ENCODE results near the gene HAPLN1.

Gene HAPLN1

GRCh38 chr5:83715236-83716065 is 5.2 kb downstream of the HAPLN1 start:
- DNase-seq: no peak

- DNase-seq: no peak
These were observed 5.8 kb downstream of the HAPLN1 start for GRCh38 chr5:83714810-83715209.

- DNase-seq: no peak
These were observed 8.6 kb downstream of the HAPLN1 start for GRCh38 chr5:83711982-83712601.

GRCh38 chr5:83709973-83710372 is 10.7 kb downstream of the HAPLN1 start:
- no peak for DNase-seq

- DNase-seq: no peak
These were observed 12.5 kb downstream of the HAPLN1 start for GRCh38 chr5:83708170-83708569.

- DNase-seq: no peak
These were observed 17.6 kb downstream of the HAPLN1 start for GRCh38 chr5:83703059-83703458.

GRCh38 chr5:83701886-83702285 is 18.8 kb downstream of the HAPLN1 start:
- no peak for DNase-seq

GRCh38 chr5:83689881-83690280 is 30.8 kb downstream of the HAPLN1 start:
- no peak for DNase-seq

GRCh38 chr5:83688281-83688680 is 32.4 kb downstream of the HAPLN1 start:
- DNase-seq: no peak

GRCh38 chr5:83687124-83687619 is 33.5 kb downstream of the HAPLN1 start:
- DNase-seq: no peak

- DNase-seq: no peak
These were observed 34.4 kb downstream of the HAPLN1 start for GRCh38 chr5:83686251-83686650.

- DNase-seq: no peak
These were observed 36.8 kb downstream of the HAPLN1 start for GRCh38 chr5:83683836-83684235.

- DNase-seq: no peak
These were observed 48.0 kb downstream of the HAPLN1 start for GRCh38 chr5:83672646-83673045.

- no peak for DNase-seq
These were observed 48.5 kb downstream of the HAPLN1 start for GRCh38 chr5:83672158-83672557.

GRCh38 chr5:83665631-83666030 is 55.0 kb downstream of the HAPLN1 start:
- no peak for DNase-seq

GRCh38 chr5:83662558-83662957 is 58.1 kb downstream of the HAPLN1 start:
- DNase-seq: no peak

- no peak for DNase-seq
These were observed 62.7 kb downstream of the HAPLN1 start for GRCh38 chr5:83657807-83658525.

GRCh38 chr5:83654427-83654994 is 66.1 kb downstream of the HAPLN1 start:
- DNase-seq: no peak

- DNase-seq: no peak
These were observed 67.0 kb downstream of the HAPLN1 start for GRCh38 chr5:83653669-83654068.

GRCh38 chr5:83645936-83646335 is 74.7 kb downstream of the HAPLN1 start:
- DNase-seq: no peak

GRCh38 chr5:83644301-83644700 is 76.4 kb downstream of the HAPLN1 start:
- DNase-seq: no peak

GRCh38 chr5:83641946-83642345 is 78.7 kb downstream of the HAPLN1 start:
- no peak for DNase-seq

GRCh38 chr5:83639911-83640310 is 80.7 kb downstream of the HAPLN1 start:
- DNase-seq: no peak

All from NCI-H524 treated with DMSO at 0.1 percent for 48 hours (cell line).